ENCODE results near the gene POLR3B.

DNA sequence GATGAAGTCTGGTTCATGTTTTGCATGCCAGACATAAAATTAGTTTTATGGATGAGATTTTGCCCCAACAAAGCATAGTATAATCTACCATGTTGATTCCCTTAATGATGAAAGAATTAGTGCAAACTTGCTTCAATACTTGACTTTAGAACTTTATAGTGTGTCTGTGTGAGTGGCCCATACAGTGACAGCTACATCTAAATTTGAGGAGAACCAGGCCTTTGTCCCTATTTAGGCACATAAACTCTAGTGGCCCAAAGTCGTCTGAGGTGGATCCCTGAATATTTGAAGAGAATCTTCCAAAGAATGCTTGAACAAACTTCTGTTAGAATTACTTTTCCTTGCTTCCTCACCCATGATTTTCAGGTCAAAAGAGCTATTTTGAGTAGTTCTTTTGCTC, 70.4 kb downstream of the POLR3B start:
- no peak for TF ChIP-seq POLR2A (IDR thresholded peaks at IDR 0.05; ENCODE audit: low read length)
- TF ChIP-seq GATA1 (IDR thresholded peaks at IDR 0.05; ENCODE audit: low read depth, low read length): no peak
